AG09309 (cell line): ENCODE data around the gene FBXO17.

ENCODE experiments used
- DNase-seq: peaks from one replicate; pipeline ENCODE4 v3.0.0-alpha.2; 2010; ENCODE audit warnings: low read depth
- H3K4me3 ChIP-seq: 2 replicates; pipeline ENCODE4 v1.5.1; 2011; ENCODE audit warnings: mild to moderate bottlenecking, low read depth, low read length, moderate library complexity; ENCODE audit not compliant: control insufficient read depth
- TF ChIP-seq, protein P1 (sequence below): IDR thresholded peaks from 2 replicates; pipeline ENCODE4 v1.5.1; 2011; ENCODE audit warnings: mild to moderate bottlenecking, low read depth, low read length, inconsistent platforms; ENCODE audit not compliant: insufficient read depth, control insufficient read depth; ENCODE audit errors: missing control alignments

FBXO17 gene

DNA sequence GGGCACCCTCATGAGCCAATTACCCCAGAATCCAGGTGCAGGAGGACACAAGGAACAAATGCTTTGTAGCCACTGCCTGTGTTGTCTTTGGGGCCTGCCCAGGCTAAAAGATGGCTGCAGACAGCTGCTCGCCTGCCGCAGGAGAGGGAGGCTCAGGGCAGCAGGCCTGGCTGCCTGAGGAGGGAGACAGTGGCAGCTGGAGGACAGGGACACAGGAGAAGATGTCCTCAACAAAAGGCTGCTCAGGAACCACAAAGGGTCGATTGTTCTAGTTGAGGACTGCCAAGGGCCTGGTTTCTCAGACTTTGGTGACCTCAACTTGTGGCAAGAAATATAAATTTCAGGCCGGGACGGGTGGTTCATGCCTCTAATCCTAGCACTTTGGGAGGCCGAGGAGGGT, 83.8 kb downstream of the FBXO17 start:
- TF ChIP-seq, protein P1, sequence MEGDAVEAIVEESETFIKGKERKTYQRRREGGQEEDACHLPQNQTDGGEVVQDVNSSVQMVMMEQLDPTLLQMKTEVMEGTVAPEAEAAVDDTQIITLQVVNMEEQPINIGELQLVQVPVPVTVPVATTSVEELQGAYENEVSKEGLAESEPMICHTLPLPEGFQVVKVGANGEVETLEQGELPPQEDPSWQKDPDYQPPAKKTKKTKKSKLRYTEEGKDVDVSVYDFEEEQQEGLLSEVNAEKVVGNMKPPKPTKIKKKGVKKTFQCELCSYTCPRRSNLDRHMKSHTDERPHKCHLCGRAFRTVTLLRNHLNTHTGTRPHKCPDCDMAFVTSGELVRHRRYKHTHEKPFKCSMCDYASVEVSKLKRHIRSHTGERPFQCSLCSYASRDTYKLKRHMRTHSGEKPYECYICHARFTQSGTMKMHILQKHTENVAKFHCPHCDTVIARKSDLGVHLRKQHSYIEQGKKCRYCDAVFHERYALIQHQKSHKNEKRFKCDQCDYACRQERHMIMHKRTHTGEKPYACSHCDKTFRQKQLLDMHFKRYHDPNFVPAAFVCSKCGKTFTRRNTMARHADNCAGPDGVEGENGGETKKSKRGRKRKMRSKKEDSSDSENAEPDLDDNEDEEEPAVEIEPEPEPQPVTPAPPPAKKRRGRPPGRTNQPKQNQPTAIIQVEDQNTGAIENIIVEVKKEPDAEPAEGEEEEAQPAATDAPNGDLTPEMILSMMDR = no peak
- no peak for DNase-seq
- H3K4me3 ChIP-seq = no peak overlapping the region
